Activated CD4-positive, alpha-beta T cell treated with anti-CD3 and anti-CD28 coated beads, Interleukin-2, amount 10 ng/mL, durations not matched to agents 7 days and 5 days (primary cell): ENCODE results near the gene ATP11B. TPM values are rescaled to one million over a fixed set of nuclear protein-coding genes. Genes with fewer than 3 reads are reported as not detected.

Experiments
- CTCF ChIA-PET: fragments of 350-600 bp; sonication (Branson Sonifier 250); formaldehyde crosslinking; loops from one replicate; lab custom pipeline; 2021; ENCODE audit warnings: antibody characterized with exemption; lab: Charles Lee
- POLR2A ChIA-PET: fragments of 350-600 bp; sonication (Branson Sonifier 250); formaldehyde crosslinking; loops from one replicate; lab custom pipeline; 2021; ENCODE audit warnings: antibody characterized with exemption; lab: Charles Lee
- DNase-seq: peaks from one replicate; pipeline ENCODE4 v3.0.0-alpha.2; 2020
- H3K27ac Mint-ChIP-seq: one replicate; pipeline ENCODE4 v1.8.0; 2021; ENCODE audit warnings: mild to moderate bottlenecking, moderate library complexity, mixed read lengths
- H3K27me3 Mint-ChIP-seq: one replicate; pipeline ENCODE4 v1.8.0; 2021; ENCODE audit warnings: mixed read lengths
- H3K36me3 Mint-ChIP-seq: one replicate; pipeline ENCODE4 v1.8.0; 2021; ENCODE audit warnings: low read depth, mixed read lengths
- H3K4me1 Mint-ChIP-seq: one replicate; pipeline ENCODE4 v1.8.0; 2021; ENCODE audit warnings: mixed read lengths
- H3K4me3 Mint-ChIP-seq: one replicate; pipeline ENCODE4 v1.8.0; 2021; ENCODE audit warnings: mild to moderate bottlenecking, moderate library complexity, mixed read lengths
- H3K9me3 Mint-ChIP-seq: one replicate; pipeline ENCODE4 v1.8.0; 2021; ENCODE audit warnings: mixed read lengths
- total RNA-seq, 2 experiments: library from RNA; stranded (reverse); gene quantifications; one replicate each; pipeline ENCODE4 v1.2.3, GENCODE V29; 2021

The ATP11B gene
- total RNA-seq, 2 experiments from 2014 or later = 104 to 105 TPM

GRCh38 chr3:182785142-182785541 lies 8.2 kb upstream of the ATP11B start:
- no peaks in the 10 kb centered on the region for H3K9me3 Mint-ChIP-seq
- H3K27ac Mint-ChIP-seq = no peak overlapping the region
- H3K27me3 Mint-ChIP-seq = peaks cover 12% of the 10 kb centered on the region
- ChIA-PET CTCF (no interaction called here), POLR2A (no interaction called here)
- no peak overlapping the region for H3K4me3 Mint-ChIP-seq
- H3K36me3 Mint-ChIP-seq = no peaks in the 10 kb centered on the region
- DNase-seq = no peak
- peaks cover 11% of the 10 kb centered on the region for H3K4me1 Mint-ChIP-seq

- Mint-ChIP-seq H3K27me3 (peaks cover 12% of the 10 kb centered on the region), H3K27ac (no peak overlapping the region), H3K9me3 (no peaks in the 10 kb centered on the region), H3K36me3 (no peaks in the 10 kb centered on the region), H3K4me1 (peaks cover 11% of the 10 kb centered on the region), H3K4me3 (no peak overlapping the region)
- CTCF ChIA-PET = no interaction called here
- no peak for DNase-seq
- POLR2A ChIA-PET = no interaction called here
Observed at GRCh38 chr3:182785756-182786155, 7.5 kb upstream of the ATP11B start.

- peaks cover 12% of the 10 kb centered on the region for H3K27me3 Mint-ChIP-seq
- H3K4me3 Mint-ChIP-seq = no peak overlapping the region
- no peak for DNase-seq
- H3K9me3 Mint-ChIP-seq = no peaks in the 10 kb centered on the region
- H3K36me3 Mint-ChIP-seq = no peaks in the 10 kb centered on the region
- peaks cover 11% of the 10 kb centered on the region for H3K4me1 Mint-ChIP-seq
- ChIA-PET POLR2A (interaction anchor here (0.6 kb wide), 1 partner anchor 24 kb away, joined by 3 read pairs; no protein-coding TSS in a partner anchor), CTCF (interaction anchor here (0.6 kb wide), 2 partner anchors 39 to 44 kb away, joined by 3 to 4 read pairs; no protein-coding TSS in a partner anchor)
- no peak overlapping the region for H3K27ac Mint-ChIP-seq
Observed at GRCh38 chr3:182786564-182787196, 6.6 kb upstream of the ATP11B start.

GRCh38 chr3:182787302-182788036 lies 5.8 kb upstream of the ATP11B start:
- Mint-ChIP-seq H3K27me3 (peaks cover 12% of the 10 kb centered on the region), H3K4me3 (no peak overlapping the region)
- CTCF ChIA-PET = interaction anchor here (0.6 kb wide), 1 partner anchor 40 kb away, joined by 3 read pairs; no protein-coding TSS in a partner anchor

GRCh38 chr3:182789371-182789770 lies 3.9 kb upstream of the ATP11B start:
- DNase-seq = no peak
- no peak overlapping the region for H3K27ac Mint-ChIP-seq
- POLR2A ChIA-PET = interaction anchor here (0.6 kb wide), 1 partner anchor 68 kb away, joined by 7 read pairs; no protein-coding TSS in a partner anchor
- H3K27me3 Mint-ChIP-seq = peaks cover 7% of the 10 kb centered on the region
- H3K4me3 Mint-ChIP-seq = no peak overlapping the region
- H3K4me1 Mint-ChIP-seq = peaks cover 6% of the 10 kb centered on the region
- H3K36me3 Mint-ChIP-seq = peaks cover 4% of the 10 kb centered on the region
- CTCF ChIA-PET = interaction anchor here (1.0 to 1.2 kb wide), 3 partner anchors 10 to 44 kb away, joined by 3 read pairs; no protein-coding TSS in a partner anchor
- H3K9me3 Mint-ChIP-seq = no peaks in the 10 kb centered on the region

More at GRCh38 chr3:182787302-182788036, 5.8 kb upstream of the ATP11B start:
- H3K9me3 Mint-ChIP-seq = no peaks in the 10 kb centered on the region
- DNase-seq = no peak
- peaks cover 10% of the 10 kb centered on the region for H3K4me1 Mint-ChIP-seq
- POLR2A ChIA-PET = no interaction called here
- no peak overlapping the region for H3K27ac Mint-ChIP-seq
- H3K36me3 Mint-ChIP-seq = no peaks in the 10 kb centered on the region

- Mint-ChIP-seq H3K4me1 (peaks cover 8% of the 10 kb centered on the region), H3K36me3 (peaks cover 16% of the 10 kb centered on the region), H3K27ac (no peak overlapping the region), H3K9me3 (no peaks in the 10 kb centered on the region), H3K4me3 (no peak overlapping the region), H3K27me3 (no peaks in the 10 kb centered on the region)
- no peak for DNase-seq
- ChIA-PET POLR2A (interaction anchor here (0.6 kb wide), 1 partner anchor 102 kb away, joined by 6 read pairs; no protein-coding TSS in a partner anchor), CTCF (interaction anchor here (1.0 kb wide), 1 partner anchor 43 kb away, joined by 3 read pairs; no protein-coding TSS in a partner anchor)
Observed at GRCh38 chr3:182790612-182791011, 2.7 kb upstream of the ATP11B start.

GRCh38 chr3:182793663-182794454 lies 555 bp downstream of the ATP11B start:
- H3K27ac Mint-ChIP-seq = peak overlapping the region; percentile 99
- no peaks in the 10 kb centered on the region for H3K27me3 Mint-ChIP-seq
- DNase-seq = peak; percentile 55
- ChIA-PET POLR2A (no interaction called here), CTCF (interaction anchor here (1.0 to 1.6 kb wide), 3 partner anchors 10 to 22 kb away, joined by 3 to 8 read pairs (median 3); no protein-coding TSS in a partner anchor)
- H3K9me3 Mint-ChIP-seq = no peaks in the 10 kb centered on the region
- peaks cover 30% of the 10 kb centered on the region for H3K4me1 Mint-ChIP-seq
- peaks cover 33% of the 10 kb centered on the region for H3K36me3 Mint-ChIP-seq
- peak overlapping the region; percentile 93 for H3K4me3 Mint-ChIP-seq

GRCh38 chr3:182794455-182795388 lies 1.4 kb downstream of the ATP11B start:
- no peak for DNase-seq
- Mint-ChIP-seq H3K9me3 (no peaks in the 10 kb centered on the region), H3K27ac (peak overlapping the region; percentile 99), H3K36me3 (peaks cover 33% of the 10 kb centered on the region), H3K27me3 (no peaks in the 10 kb centered on the region), H3K4me1 (peaks cover 32% of the 10 kb centered on the region), H3K4me3 (peak overlapping the region; percentile 91)
- ChIA-PET POLR2A (interaction anchor here (0.6 to 0.8 kb wide), 2 partner anchors 38 to 44 kb away, joined by 3 read pairs; no protein-coding TSS in a partner anchor), CTCF (interaction anchor here (0.6 to 1.6 kb wide), 3 partner anchors 9 to 85 kb away, joined by 3 to 5 read pairs (median 3); no protein-coding TSS in a partner anchor)

GRCh38 chr3:182795389-182795782 lies 2.1 kb downstream of the ATP11B start:
- Mint-ChIP-seq H3K27ac (peak overlapping the region; percentile 99), H3K36me3 (peaks cover 33% of the 10 kb centered on the region), H3K9me3 (no peaks in the 10 kb centered on the region), H3K4me1 (peaks cover 32% of the 10 kb centered on the region), H3K4me3 (peak overlapping the region; percentile 91), H3K27me3 (no peaks in the 10 kb centered on the region)
- CTCF ChIA-PET = interaction anchor here (0.6 kb wide), 2 partner anchors 85 to 290 kb away, joined by 3 to 5 read pairs; no protein-coding TSS in a partner anchor
- POLR2A ChIA-PET = interaction anchor here (0.6 to 0.8 kb wide), 2 partner anchors 37 to 44 kb away, joined by 3 read pairs; no protein-coding TSS in a partner anchor
- peak; percentile 72 for DNase-seq

- DNase-seq = no peak
- Mint-ChIP-seq H3K27me3 (no peaks in the 10 kb centered on the region), H3K4me3 (peak overlapping the region; percentile 91), H3K36me3 (peaks cover 33% of the 10 kb centered on the region), H3K27ac (peak overlapping the region; percentile 51), H3K9me3 (no peaks in the 10 kb centered on the region), H3K4me1 (peaks cover 32% of the 10 kb centered on the region)
- POLR2A ChIA-PET = no interaction called here
- CTCF ChIA-PET = no interaction called here
Observed at GRCh38 chr3:182796310-182796709, 3.0 kb downstream of the ATP11B start.

GRCh38 chr3:182797876-182798275 lies 4.6 kb downstream of the ATP11B start:
- no peak for DNase-seq
- POLR2A ChIA-PET = no interaction called here
- Mint-ChIP-seq H3K27ac (no peak overlapping the region), H3K36me3 (peaks cover 33% of the 10 kb centered on the region), H3K4me3 (no peak overlapping the region), H3K27me3 (no peaks in the 10 kb centered on the region), H3K4me1 (peaks cover 35% of the 10 kb centered on the region), H3K9me3 (no peaks in the 10 kb centered on the region)
- CTCF ChIA-PET = no interaction called here
